Measurements from ENCODE around the gene CDC40. TPM values are rescaled to one million over a fixed set of nuclear protein-coding genes. Genes with fewer than 3 reads are reported as not detected.

The CDC40 gene
- 17.4 TPM for total RNA-seq

GRCh38 chr6:110180228-110181008 lies at the start of gene CDC40:
CDC40 (plus strand) TSS chr6:110180427; CDS start chr6:110180445, 18 bp downstream.
- intact Hi-C loops (cut with DNase I), result no loop called here
- Histone ChIP-seq H3K4me3 (peak within 1 kb of the TSS; percentile 86 to 91), H3K9me3 (no peaks in the 10 kb centered on the region), H3K36me3 (no peaks in the 10 kb centered on the region), H3K27ac (peak within 1 kb of the TSS; percentile 81), H3K27me3 (no peaks in the 10 kb centered on the region), H3K4me1 (peaks cover 40% of the 10 kb centered on the region)
- DNase-seq (ENCODE audit: extremely low spot score in 2 of 2), result peak in 1 of 2 donors; percentile 91
- TF ChIP-seq POLR2A (IDR thresholded peaks at IDR 0.05) (no peak), POLR2AphosphoS5 (IDR thresholded peaks at IDR 0.05; ENCODE audit: insufficient read depth in 1 of 2, low read depth in 1 of 2) (peak; percentile 47 to 96)
- TF ChIP-seq, protein P1, sequence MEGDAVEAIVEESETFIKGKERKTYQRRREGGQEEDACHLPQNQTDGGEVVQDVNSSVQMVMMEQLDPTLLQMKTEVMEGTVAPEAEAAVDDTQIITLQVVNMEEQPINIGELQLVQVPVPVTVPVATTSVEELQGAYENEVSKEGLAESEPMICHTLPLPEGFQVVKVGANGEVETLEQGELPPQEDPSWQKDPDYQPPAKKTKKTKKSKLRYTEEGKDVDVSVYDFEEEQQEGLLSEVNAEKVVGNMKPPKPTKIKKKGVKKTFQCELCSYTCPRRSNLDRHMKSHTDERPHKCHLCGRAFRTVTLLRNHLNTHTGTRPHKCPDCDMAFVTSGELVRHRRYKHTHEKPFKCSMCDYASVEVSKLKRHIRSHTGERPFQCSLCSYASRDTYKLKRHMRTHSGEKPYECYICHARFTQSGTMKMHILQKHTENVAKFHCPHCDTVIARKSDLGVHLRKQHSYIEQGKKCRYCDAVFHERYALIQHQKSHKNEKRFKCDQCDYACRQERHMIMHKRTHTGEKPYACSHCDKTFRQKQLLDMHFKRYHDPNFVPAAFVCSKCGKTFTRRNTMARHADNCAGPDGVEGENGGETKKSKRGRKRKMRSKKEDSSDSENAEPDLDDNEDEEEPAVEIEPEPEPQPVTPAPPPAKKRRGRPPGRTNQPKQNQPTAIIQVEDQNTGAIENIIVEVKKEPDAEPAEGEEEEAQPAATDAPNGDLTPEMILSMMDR (IDR thresholded peaks at IDR 0.05), result peak in 1 of 3 experiments; percentile 19

GRCh38 chr6:110137924-110138887 lies 42.0 kb upstream of the CDC40 start:
- DNase-seq (ENCODE audit: extremely low spot score in 2 of 2), result no peak
- no peaks in the 10 kb centered on the region for H3K4me1 ChIP-seq
- H3K9me3 ChIP-seq, result no peaks in the 10 kb centered on the region
- TF ChIP-seq POLR2A (IDR thresholded peaks at IDR 0.05) (no peak), POLR2AphosphoS5 (IDR thresholded peaks at IDR 0.05; ENCODE audit: insufficient read depth in 1 of 2, low read depth in 1 of 2) (no peak)
- TF ChIP-seq, protein P1 (IDR thresholded peaks at IDR 0.05), result no peak
- H3K36me3 ChIP-seq, result no peaks in the 10 kb centered on the region
- H3K4me3 ChIP-seq, result no peak overlapping the region
- H3K27ac ChIP-seq, result no peak overlapping the region
- intact Hi-C loops (cut with DNase I), result no loop called here
- no peaks in the 10 kb centered on the region for H3K27me3 ChIP-seq

DNA sequence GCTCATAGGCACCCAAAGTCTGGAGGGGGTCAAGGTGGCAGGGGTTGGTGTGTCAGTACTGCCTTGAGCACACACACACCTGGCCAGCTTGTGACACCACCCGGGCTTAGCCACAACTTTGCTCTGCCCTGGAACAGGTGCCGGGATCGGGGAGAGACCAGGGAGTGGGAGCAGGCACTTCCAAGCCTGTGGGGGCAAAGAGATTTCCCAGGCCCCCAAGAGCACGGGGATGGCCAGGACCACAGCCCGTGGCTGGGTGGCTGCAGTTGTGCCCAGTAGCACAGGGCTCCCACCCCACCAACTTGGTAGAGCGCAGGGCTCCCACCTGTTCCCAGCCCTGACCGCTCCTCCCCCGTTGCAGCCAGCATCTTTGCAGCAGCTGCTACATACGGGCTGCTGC lies 41.2 kb upstream of the CDC40 start:
- H3K27ac ChIP-seq, result no peak overlapping the region
- intact Hi-C loops (cut with DNase I), result no loop called here
- TF ChIP-seq, protein P1 (IDR thresholded peaks at IDR 0.05), result no peak
- TF ChIP-seq POLR2A (IDR thresholded peaks at IDR 0.05), result no peak
- no peak for TF ChIP-seq POLR2AphosphoS5 (IDR thresholded peaks at IDR 0.05; ENCODE audit: insufficient read depth in 1 of 2, low read depth in 1 of 2)
- no peaks in the 10 kb centered on the region for H3K27me3 ChIP-seq
- H3K4me1 ChIP-seq, result no peaks in the 10 kb centered on the region
- H3K9me3 ChIP-seq, result no peaks in the 10 kb centered on the region
- no peak for DNase-seq (ENCODE audit: extremely low spot score in 2 of 2)
- no peaks in the 10 kb centered on the region for H3K36me3 ChIP-seq
- no peak overlapping the region for H3K4me3 ChIP-seq

DNA sequence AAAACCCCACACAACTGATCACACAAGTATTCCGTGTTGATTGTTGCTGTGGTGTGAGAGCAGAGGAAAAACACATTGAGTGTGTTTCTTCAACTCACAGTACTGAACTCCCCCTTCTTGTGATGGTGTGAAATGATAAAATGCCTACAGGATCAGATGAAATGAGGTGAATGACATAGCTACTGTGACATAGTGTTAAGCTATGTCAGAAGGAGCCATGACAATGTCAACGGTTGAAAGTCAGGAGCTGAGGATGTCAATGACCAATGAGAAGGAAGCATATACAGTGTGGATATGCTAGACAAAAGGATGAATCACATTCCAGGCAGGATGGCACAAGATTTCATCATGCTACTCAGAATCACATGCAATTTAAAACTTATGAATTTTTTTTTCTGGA lies 39.6 kb upstream of the CDC40 start:
- no peaks in the 10 kb centered on the region for H3K9me3 ChIP-seq
- DNase-seq (ENCODE audit: extremely low spot score in 2 of 2), result no peak
- no peaks in the 10 kb centered on the region for H3K4me1 ChIP-seq
- intact Hi-C loops (cut with DNase I), result no loop called here
- no peaks in the 10 kb centered on the region for H3K27me3 ChIP-seq
- H3K4me3 ChIP-seq, result no peak overlapping the region
- no peak overlapping the region for H3K27ac ChIP-seq
- no peak for TF ChIP-seq POLR2A (IDR thresholded peaks at IDR 0.05)
- no peak for TF ChIP-seq POLR2AphosphoS5 (IDR thresholded peaks at IDR 0.05; ENCODE audit: insufficient read depth in 1 of 2, low read depth in 1 of 2)
- TF ChIP-seq, protein P1 (IDR thresholded peaks at IDR 0.05), result no peak
- H3K36me3 ChIP-seq, result no peaks in the 10 kb centered on the region

Data from vagina (tissue), 2 donors.